IMR-90 (cell line): Measurements from ENCODE around the gene MRPL10. TPM values are rescaled to one million over a fixed set of nuclear protein-coding genes. Genes with fewer than 3 reads are reported as not detected.

Experiments used
- ATAC-seq: fragments of 200-7000 bp; cut with Tn5 transposase; 2 replicates; pipeline ENCODE4 v1.9.1; 2020; ENCODE audit warnings: low read depth, mild to moderate bottlenecking, moderate library complexity
- BruUV-seq: library from RNA; stranded (reverse); fragments of 400-500 nt; replicated peaks from 2 replicates; lab custom pipeline; 2021; lab: Mats Ljungman, UMichigan
- CTCF ChIA-PET: fragments of 300-600 bp; formaldehyde crosslinking; extraction: SDS; loops from one replicate; lab custom pipeline; 2021; ENCODE audit warnings: antibody characterized with exemption; lab: Yijun Ruan, JAX
- POLR2A ChIA-PET: fragments of 300-600 bp; sonication (Branson Sonifier 250); formaldehyde crosslinking; loops from one replicate; lab custom pipeline; 2022; ENCODE audit warnings: antibody characterized with exemption; ENCODE audit not compliant: unreplicated experiment; lab: Charles Lee
- DNase-seq: peaks from one replicate; pipeline ENCODE4 v3.0.0; 2013
- H2AFZ ChIP-seq: replicated peaks from 2 replicates; pipeline ENCODE3; 2013; ENCODE audit warnings: low read length, mild to moderate bottlenecking; ENCODE audit not compliant: poor library complexity
- H2AK5ac ChIP-seq: 2 replicates; pipeline ENCODE4 v1.6.1; 2013; ENCODE audit warnings: low read depth, low read length, inconsistent platforms
- H2AK9ac ChIP-seq: replicated peaks from 2 replicates; pipeline ENCODE3; 2013; ENCODE audit warnings: mild to moderate bottlenecking, low read depth, low read length, moderate library complexity; ENCODE audit not compliant: poor library complexity
- H2BK120ac ChIP-seq: 2 replicates; pipeline ENCODE4 v1.6.1; 2013; ENCODE audit warnings: low read depth, low read length, inconsistent platforms
- H2BK15ac ChIP-seq: 3 replicates; pipeline ENCODE4 v1.6.1; 2013; ENCODE audit warnings: low read depth, low read length, inconsistent platforms
- H2BK20ac ChIP-seq: 2 replicates; pipeline ENCODE4 v1.6.1; 2013; ENCODE audit warnings: low read depth, mild to moderate bottlenecking, inconsistent platforms, low read length, moderate library complexity
- H2BK5ac ChIP-seq: 2 replicates; pipeline ENCODE4 v1.6.1; 2013; ENCODE audit warnings: mild to moderate bottlenecking, low read depth, low read length, inconsistent platforms; ENCODE audit not compliant: poor library complexity, severe bottlenecking
- H3K14ac ChIP-seq: replicated peaks from 2 replicates; pipeline ENCODE4 v1.6.1; 2013; ENCODE audit warnings: low read depth, low read length, inconsistent platforms
- H3K18ac ChIP-seq: 2 replicates; pipeline ENCODE4 v1.6.1; 2013; ENCODE audit warnings: low read depth, low read length, control low read depth
- H3K23ac ChIP-seq: 2 replicates; pipeline ENCODE4 v1.6.1; 2013; ENCODE audit warnings: low read depth, low read length, inconsistent platforms
- H3K27ac ChIP-seq: 2 replicates; pipeline ENCODE4 v1.5.1; 2013; ENCODE audit warnings: mild to moderate bottlenecking, control low read depth, low read length; ENCODE audit not compliant: insufficient read depth
- H3K27me3 ChIP-seq: 2 replicates; pipeline ENCODE4 v1.6.1; 2013; ENCODE audit warnings: low read length; ENCODE audit not compliant: control insufficient read depth, insufficient read depth
- H3K36me3 ChIP-seq: 2 replicates; pipeline ENCODE4 v1.6.1; 2013; ENCODE audit warnings: low read length, mixed read lengths; ENCODE audit not compliant: control insufficient read depth, insufficient read depth
- H3K4ac ChIP-seq: 2 replicates; pipeline ENCODE4 v1.6.1; 2013; ENCODE audit warnings: low read depth, low read length, inconsistent platforms
- H3K4me1 ChIP-seq: 2 replicates; pipeline ENCODE4 v1.6.1; 2013; ENCODE audit warnings: low read length, mixed read lengths; ENCODE audit not compliant: control insufficient read depth, insufficient read depth
- H3K4me2 ChIP-seq: 2 replicates; pipeline ENCODE4 v1.6.1; 2013; ENCODE audit warnings: low read depth, mild to moderate bottlenecking, control low read depth, low read length, moderate library complexity
- H3K4me3 ChIP-seq: 2 replicates; pipeline ENCODE4 v1.5.1; 2013; ENCODE audit warnings: low read depth, mild to moderate bottlenecking, control low read depth, low read length, moderate library complexity; ENCODE audit not compliant: insufficient read depth
- H3K56ac ChIP-seq: 2 replicates; pipeline ENCODE4 v1.6.1; 2013; ENCODE audit warnings: low read length, inconsistent platforms; ENCODE audit not compliant: insufficient read depth; ENCODE audit errors: extremely low read depth
- H3K79me1 ChIP-seq, 2 experiments: 2 replicates each; pipeline ENCODE4 v1.6.1; 2013; ENCODE audit warnings: low read length in 2 of 2, inconsistent platforms in 1 of 2, low read depth in 1 of 2
- H3K9ac ChIP-seq: 2 replicates; pipeline ENCODE4 v1.6.1; 2013; ENCODE audit warnings: low read depth, low read length, control low read depth
- H3K9me1 ChIP-seq: 2 replicates; pipeline ENCODE4 v1.6.1; 2013; ENCODE audit warnings: low read length, inconsistent platforms; ENCODE audit not compliant: insufficient read depth
- H3K9me3 ChIP-seq: 2 replicates; pipeline ENCODE4 v1.6.1; 2013; ENCODE audit warnings: low read length; ENCODE audit not compliant: control insufficient read depth, insufficient read depth
- H4K20me1 ChIP-seq: 2 replicates; pipeline ENCODE4 v1.6.1; 2013; ENCODE audit warnings: low read length, inconsistent platforms; ENCODE audit not compliant: insufficient read depth
- H4K5ac ChIP-seq: 2 replicates; pipeline ENCODE4 v1.6.1; 2013; ENCODE audit warnings: mild to moderate bottlenecking, low read depth, low read length, control low read depth
- H4K8ac ChIP-seq, 2 experiments: 2 replicates each; pipeline ENCODE4 v1.6.1; 2013; ENCODE audit warnings: low read depth in 2 of 2, low read length in 2 of 2, control low read depth in 1 of 2, inconsistent platforms in 1 of 2
- H4K91ac ChIP-seq: 2 replicates; pipeline ENCODE4 v1.6.1; 2013; ENCODE audit warnings: low read depth, low read length, inconsistent platforms; ENCODE audit not compliant: insufficient read depth
- BHLHE40 ChIP-seq: fragments of 150-350 bp; IDR thresholded peaks from 2 replicates; pipeline ENCODE4 v1.6.1; 2016; ENCODE audit warnings: mild to moderate bottlenecking, low read depth, low read length
- CEBPB ChIP-seq: IDR thresholded peaks from 2 replicates; pipeline ENCODE4 v1.6.1; 2012; ENCODE audit warnings: low read depth, low read length, improper control_type of control experiment
- CHD1 ChIP-seq: IDR thresholded peaks from 2 replicates; pipeline ENCODE4 v1.6.1; 2012; ENCODE audit warnings: low read depth, low read length, improper control_type of control experiment
- CTCF ChIP-seq: conservative IDR thresholded peaks from 2 replicates; pipeline ENCODE4 v1.5.1; 2012; ENCODE audit warnings: mild to moderate bottlenecking, low read depth, low read length, improper control_type of control experiment
- ELK1 ChIP-seq: fragments of 150-350 bp; IDR thresholded peaks from 2 replicates; pipeline ENCODE4 v1.6.1; 2016; ENCODE audit warnings: low read depth, mild to moderate bottlenecking, low read length, moderate library complexity, borderline replicate concordance
- FOS ChIP-seq: fragments of 150-350 bp; IDR thresholded peaks from 2 replicates; pipeline ENCODE4 v1.6.1; 2016; ENCODE audit warnings: low read depth, low read length
- MAFK ChIP-seq: IDR thresholded peaks from 2 replicates; pipeline ENCODE4 v1.6.1; 2012; ENCODE audit warnings: low read depth, low read length, improper control_type of control experiment
- MAZ ChIP-seq: IDR thresholded peaks from 2 replicates; pipeline ENCODE4 v1.6.1; 2012; ENCODE audit warnings: low read depth, mild to moderate bottlenecking, low read length, improper control_type of control experiment, moderate library complexity, borderline replicate concordance
- MXI1 ChIP-seq: IDR thresholded peaks from 2 replicates; pipeline ENCODE4 v1.6.1; 2012; ENCODE audit warnings: low read depth, mild to moderate bottlenecking, low read length, moderate library complexity, borderline replicate concordance
- NFE2L2 ChIP-seq: fragments of 150-350 bp; IDR thresholded peaks from 2 replicates; pipeline ENCODE4 v1.6.1; 2016; ENCODE audit warnings: low read depth, mild to moderate bottlenecking, low read length
- POLR2A ChIP-seq: IDR thresholded peaks from 2 replicates; pipeline ENCODE4 v1.6.1; 2012; ENCODE audit warnings: mild to moderate bottlenecking, low read depth, low read length
- RAD21 ChIP-seq: IDR thresholded peaks from 2 replicates; pipeline ENCODE4 v1.6.1; 2012; ENCODE audit warnings: low read length, improper control_type of control experiment
- RCOR1 ChIP-seq: IDR thresholded peaks from 2 replicates; pipeline ENCODE4 v1.6.1; 2012; ENCODE audit warnings: mild to moderate bottlenecking, low read length, improper control_type of control experiment; ENCODE audit not compliant: insufficient replicate concordance
- RFX5 ChIP-seq: IDR thresholded peaks from 2 replicates; pipeline ENCODE4 v1.8.0; 2012; ENCODE audit warnings: low read depth, mild to moderate bottlenecking, low read length, moderate library complexity
- SMC3 ChIP-seq: fragments of 150-350 bp; IDR thresholded peaks from 2 replicates; pipeline ENCODE4 v1.6.1; 2016; ENCODE audit warnings: low read depth, mild to moderate bottlenecking, antibody characterized with exemption, low read length, moderate library complexity
- USF2 ChIP-seq: fragments of 150-350 bp; IDR thresholded peaks from 2 replicates; pipeline ENCODE4 v1.6.1; 2017; ENCODE audit warnings: mild to moderate bottlenecking, antibody characterized with exemption, low read length, low read depth
- WGBS, 2 experiments: methylation state at CpG; one replicate each; pipeline versions ENCODE4 v1.1.5 to v1.1.7; 2013; ENCODE audit warnings: missing lambda C conversion rate in 2 of 2; ENCODE audit not compliant: insufficient read length in 1 of 2; ENCODE audit errors: extremely low coverage in 2 of 2; 5-methylcytosine and 5-hydroxymethylcytosine counted together
- dilution Hi-C: fragments of 300-500 bp; cut with HindIII; formaldehyde crosslinking; loops from one replicate; pipeline ENCODE4 v1.14.3; 2018; ENCODE audit warnings: low sequenced_read_pairs; ENCODE audit not compliant: unreplicated experiment
- in situ Hi-C: fragments of 300-500 bp; cut with MboI; formaldehyde crosslinking; loops from 3 replicates; pipeline ENCODE4 v1.14.3; 2019; ENCODE audit warnings: low sequenced_read_pairs, inconsistent platforms, mixed read lengths
- intact Hi-C: fragments of 100-400 bp; cut with micrococcal nuclease; formaldehyde crosslinking; loops from 2 replicates; pipeline ENCODE4 v1.10.0; 2022
- polyA plus RNA-seq, 3 experiments: library from polyadenylated mRNA; depleted of rRNA; stranded (reverse); fragments of >200 nt; gene quantifications; 2 replicates each; pipeline ENCODE4 v1.2.3, GENCODE V29; 2012; ENCODE audit warnings: low replicate concordance in 1 of 3
- total RNA-seq: library from RNA; depleted of rRNA; stranded (reverse); fragments of >200 nt; gene quantifications from 2 replicates; pipeline ENCODE4 v1.2.3, GENCODE V29; 2012

MRPL10 gene
- total and polyA plus RNA-seq, 2 of the 4 experiments (the other 2 are of a cell fraction): 32.3 to 61.8 TPM

- Histone ChIP-seq H3K4ac (no peak overlapping the region), H3K27ac (no peak overlapping the region), H3K56ac (no peak overlapping the region), H2AK5ac (no peak overlapping the region), H3K27me3 (peaks cover 91% of the 10 kb centered on the region), H2BK20ac (no peak overlapping the region), H4K5ac (no peak overlapping the region), H3K9ac (no peak overlapping the region), H3K4me1 (no peaks in the 10 kb centered on the region), H4K20me1 (no peaks in the 10 kb centered on the region), H3K18ac (no peak overlapping the region), H3K4me3 (no peak overlapping the region), H4K91ac (no peak overlapping the region), H2BK120ac (no peak overlapping the region), H3K14ac (no peak overlapping the region), H3K36me3 (no peaks in the 10 kb centered on the region), H3K79me1 (no peaks in the 10 kb centered on the region), H3K23ac (no peak overlapping the region), H3K9me3 (no peaks in the 10 kb centered on the region), H2AFZ (no peak overlapping the region), H3K9me1 (no peaks in the 10 kb centered on the region), H2BK5ac (no peak overlapping the region), H4K8ac (no peak overlapping the region), H2AK9ac (no peak overlapping the region), H2BK15ac (no peak overlapping the region), H3K4me2 (no peak overlapping the region)
- in situ Hi-C loops: no loop called here
- intact Hi-C loops: no loop called here
- POLR2A ChIA-PET: no interaction called here
- ATAC-seq (no peak), DNase-seq (no peak)
- CTCF ChIA-PET: no interaction called here
- no CpG with 5 or more reads among the region's 11 CpGs for WGBS, 2 experiments
- TF ChIP-seq RFX5 (no peak), POLR2A (no peak), FOS (no peak), SMC3 (no peak), ELK1 (no peak), CEBPB (no peak), RCOR1 (no peak), CTCF (no peak), MXI1 (no peak), MAZ (no peak), RAD21 (no peak), BHLHE40 (no peak), MAFK (no peak), USF2 (no peak), CHD1 (no peak), NFE2L2 (no peak)
- dilution Hi-C loops: no loop called here
- BruUV-seq: no TSS peak
Observed at GRCh38 chr17:47851764-47852112, 20.4 kb upstream of the MRPL10 start.
